Measurements from ENCODE around the gene PCK2.

- no peak for TF ChIP-seq SUZ12 (IDR thresholded peaks at IDR 0.05; ENCODE audit: extremely low read depth, insufficient read depth, insufficient read length)
- TF ChIP-seq YY1 (IDR thresholded peaks at IDR 0.05; ENCODE audit: insufficient read depth, insufficient read length): no peak
Observed at GRCh38 chr14:24147761-24148428, 53.8 kb downstream of the PCK2 start.

Measured in NT2/D1 (cell line).